Endothelial cell (in vitro differentiated cells): ENCODE results near the gene DNER. TPM values are rescaled to one million over a fixed set of nuclear protein-coding genes. Genes with fewer than 3 reads are reported as not detected.

Source experiments
- DNase-seq: peaks from one replicate; pipeline ENCODE4 v3.0.0; 2021; ENCODE audit warnings: low spot score
- H3K27ac Mint-ChIP-seq: one replicate; pipeline ENCODE4 v1.8.0; 2021; ENCODE audit warnings: mixed read lengths, inconsistent platforms; ENCODE audit not compliant: unreplicated experiment
- H3K27me3 Mint-ChIP-seq: one replicate; pipeline ENCODE4 v1.8.0; 2021; ENCODE audit warnings: mild to moderate bottlenecking, moderate library complexity, mixed read lengths, inconsistent platforms; ENCODE audit not compliant: unreplicated experiment
- H3K36me3 Mint-ChIP-seq: one replicate; pipeline ENCODE4 v1.8.0; 2021; ENCODE audit warnings: mild to moderate bottlenecking, low read depth, mixed read lengths, inconsistent platforms; ENCODE audit not compliant: unreplicated experiment
- H3K4me1 Mint-ChIP-seq: one replicate; pipeline ENCODE4 v1.8.0; 2021; ENCODE audit warnings: mild to moderate bottlenecking, mixed read lengths, inconsistent platforms; ENCODE audit not compliant: unreplicated experiment
- H3K4me3 Mint-ChIP-seq: one replicate; pipeline ENCODE4 v1.8.0; 2021; ENCODE audit warnings: mild to moderate bottlenecking, mixed read lengths, inconsistent platforms; ENCODE audit not compliant: unreplicated experiment
- H3K9me3 Mint-ChIP-seq: one replicate; pipeline ENCODE4 v1.8.0; 2021; ENCODE audit warnings: mixed read lengths, inconsistent platforms; ENCODE audit not compliant: unreplicated experiment
- CTCF ChIP-seq: fragments of 200-600 bp; sonication (generic); IDR thresholded peaks from one replicate; pipeline ENCODE4 v1.5.0; 2021; ENCODE audit warnings: antibody characterized with exemption; ENCODE audit not compliant: unreplicated experiment
- total RNA-seq: library from RNA; stranded (reverse); fragmentation: NEBNext Ultra II Directional; extraction: Animal tissue kit (Norgen Biotek cat#: 25700); gene quantifications from one replicate; pipeline ENCODE4 v1.2.1, GENCODE V29; 2021; ENCODE audit not compliant: unreplicated experiment

The DNER gene
- total RNA-seq, 1 donor from 2014 or later: 0.15 TPM

- Mint-ChIP-seq H3K4me3 (no peak overlapping the region), H3K4me1 (no peaks in the 10 kb centered on the region), H3K36me3 (peaks cover 4% of the 10 kb centered on the region), H3K9me3 (no peaks in the 10 kb centered on the region), H3K27me3 (no peaks in the 10 kb centered on the region), H3K27ac (no peak overlapping the region)
- TF ChIP-seq CTCF: no peak
- no peak for DNase-seq
Measured at GRCh38 chr2:229486673-229487072, 227.7 kb downstream of the DNER start.

- Mint-ChIP-seq H3K4me3 (no peak overlapping the region), H3K27ac (no peak overlapping the region), H3K27me3 (no peaks in the 10 kb centered on the region), H3K9me3 (no peaks in the 10 kb centered on the region), H3K4me1 (no peaks in the 10 kb centered on the region), H3K36me3 (peaks cover 4% of the 10 kb centered on the region)
- no peak for TF ChIP-seq CTCF
- DNase-seq: no peak
Measured at GRCh38 chr2:229485857-229486256, 228.5 kb downstream of the DNER start.

GRCh38 chr2:229477269-229477755, 237.0 kb downstream of the DNER start:
- no peak for TF ChIP-seq CTCF
- Mint-ChIP-seq H3K36me3 (no peaks in the 10 kb centered on the region), H3K27me3 (no peaks in the 10 kb centered on the region), H3K4me3 (no peak overlapping the region), H3K9me3 (no peaks in the 10 kb centered on the region), H3K27ac (no peak overlapping the region), H3K4me1 (no peaks in the 10 kb centered on the region)
- no peak for DNase-seq

GRCh38 chr2:229475778-229476177, 238.6 kb downstream of the DNER start:
- Mint-ChIP-seq H3K4me3 (no peak overlapping the region), H3K4me1 (no peaks in the 10 kb centered on the region), H3K36me3 (no peaks in the 10 kb centered on the region), H3K9me3 (no peaks in the 10 kb centered on the region), H3K27ac (no peak overlapping the region), H3K27me3 (no peaks in the 10 kb centered on the region)
- no peak for DNase-seq
- no peak for TF ChIP-seq CTCF

GRCh38 chr2:229474125-229474524, 240.2 kb downstream of the DNER start:
- no peak for TF ChIP-seq CTCF
- Mint-ChIP-seq H3K4me1 (no peaks in the 10 kb centered on the region), H3K27ac (no peak overlapping the region), H3K4me3 (no peak overlapping the region), H3K9me3 (no peaks in the 10 kb centered on the region), H3K27me3 (no peaks in the 10 kb centered on the region), H3K36me3 (no peaks in the 10 kb centered on the region)
- no peak for DNase-seq
